Measurements from ENCODE around the gene LEKR1.
"Not testable (repeated sequence)": the region's sequence is repeated elsewhere in the genome, so short reads cannot be mapped to it uniquely, and the experiment has no call there.

The LEKR1 gene

DNA sequence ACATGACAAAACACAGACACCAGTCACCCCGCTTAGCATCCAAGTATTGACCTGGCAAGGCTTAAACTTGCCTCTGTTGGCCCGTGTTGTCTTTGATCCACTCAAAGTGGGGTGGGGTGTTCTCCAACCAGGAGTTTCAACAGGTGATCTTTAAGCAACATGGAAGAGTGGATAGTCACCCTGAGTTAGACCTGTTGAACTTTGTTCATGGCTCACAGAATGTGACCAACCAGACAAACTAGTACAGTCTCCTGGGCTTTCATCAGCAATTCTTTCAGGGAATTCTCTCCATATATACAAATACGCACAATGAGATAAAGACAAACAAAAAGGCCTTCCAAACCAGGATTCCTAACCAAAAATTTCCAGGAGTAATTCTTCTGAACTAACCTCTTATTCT is 11.9 kb downstream of the LEKR1 start:
- no peak for DNase-seq

DNA sequence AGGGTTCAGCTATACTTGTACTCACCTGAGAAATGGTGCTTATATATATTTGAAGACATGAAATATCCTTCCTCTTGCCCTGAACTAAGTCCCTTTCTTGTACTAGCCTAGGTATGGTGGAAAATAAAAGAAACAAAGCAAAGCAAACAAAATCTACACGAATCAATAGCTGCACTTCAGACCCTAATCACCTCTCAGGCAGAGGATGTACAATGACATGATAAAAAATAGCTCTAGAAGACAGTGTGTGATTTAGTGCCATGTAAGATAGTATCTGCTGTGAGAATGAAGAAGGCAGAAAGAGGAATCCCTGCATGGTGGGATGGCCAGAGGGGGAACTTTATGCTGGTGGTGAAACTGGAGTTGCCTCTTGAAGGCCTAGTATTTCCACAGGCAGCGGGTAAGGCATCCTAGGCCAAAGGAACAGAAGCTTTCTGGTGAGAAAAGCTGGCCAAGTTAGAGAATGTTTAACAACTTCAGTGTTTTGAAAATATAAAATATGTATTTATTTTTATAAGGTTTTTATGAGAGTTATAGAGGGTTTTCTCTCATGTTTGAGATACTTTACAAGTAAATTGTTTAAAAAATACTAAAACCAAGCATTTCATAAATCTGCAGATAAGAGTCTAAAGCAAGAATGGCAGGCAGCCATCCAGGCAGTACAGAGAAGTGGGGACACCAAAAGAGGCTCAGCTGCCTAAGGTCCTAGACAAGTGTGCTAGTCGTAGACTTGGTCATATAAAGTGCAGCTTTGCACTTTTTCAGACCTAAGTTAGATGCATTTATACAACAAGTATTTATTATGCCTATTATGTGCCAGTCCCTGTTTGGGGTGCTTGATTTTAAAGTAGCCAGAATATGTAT is 14.9 kb downstream of the LEKR1 start:
- peak; percentile 18 for DNase-seq

DNA sequence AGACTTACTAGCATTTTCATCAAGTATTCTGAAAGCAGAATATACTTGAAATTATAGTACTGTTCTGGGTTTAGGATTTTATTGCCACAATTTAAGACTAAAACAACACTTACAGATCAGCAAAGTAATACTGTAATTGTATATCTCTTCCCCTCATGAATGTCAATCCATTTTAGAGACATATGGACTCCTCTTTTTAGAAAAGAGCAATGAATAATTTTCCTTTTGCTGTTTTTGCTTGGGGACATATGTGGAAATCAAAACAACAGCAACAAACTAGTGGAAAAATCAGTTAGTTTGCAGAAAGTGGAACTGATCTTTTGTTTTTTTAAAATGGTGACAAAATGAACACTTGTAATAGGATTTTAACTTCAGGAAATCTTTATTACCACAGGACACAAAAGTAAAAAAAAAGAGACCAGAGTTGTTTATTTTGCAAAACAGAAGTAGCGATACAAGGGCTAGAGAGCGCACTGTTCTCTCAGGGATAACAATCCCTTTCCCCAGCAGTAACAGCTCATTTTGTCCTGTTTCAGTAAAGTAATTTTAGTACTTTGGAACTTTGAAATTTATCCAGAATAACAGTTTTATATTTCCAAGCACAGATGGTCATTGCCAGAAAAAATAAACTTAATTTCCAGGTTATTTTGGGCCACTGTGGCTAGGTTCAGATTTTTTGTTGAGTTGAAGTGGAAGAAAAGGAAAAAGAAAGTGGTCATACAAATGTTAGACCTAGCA is 17.1 kb downstream of the LEKR1 start:
- no peak for DNase-seq

DNA sequence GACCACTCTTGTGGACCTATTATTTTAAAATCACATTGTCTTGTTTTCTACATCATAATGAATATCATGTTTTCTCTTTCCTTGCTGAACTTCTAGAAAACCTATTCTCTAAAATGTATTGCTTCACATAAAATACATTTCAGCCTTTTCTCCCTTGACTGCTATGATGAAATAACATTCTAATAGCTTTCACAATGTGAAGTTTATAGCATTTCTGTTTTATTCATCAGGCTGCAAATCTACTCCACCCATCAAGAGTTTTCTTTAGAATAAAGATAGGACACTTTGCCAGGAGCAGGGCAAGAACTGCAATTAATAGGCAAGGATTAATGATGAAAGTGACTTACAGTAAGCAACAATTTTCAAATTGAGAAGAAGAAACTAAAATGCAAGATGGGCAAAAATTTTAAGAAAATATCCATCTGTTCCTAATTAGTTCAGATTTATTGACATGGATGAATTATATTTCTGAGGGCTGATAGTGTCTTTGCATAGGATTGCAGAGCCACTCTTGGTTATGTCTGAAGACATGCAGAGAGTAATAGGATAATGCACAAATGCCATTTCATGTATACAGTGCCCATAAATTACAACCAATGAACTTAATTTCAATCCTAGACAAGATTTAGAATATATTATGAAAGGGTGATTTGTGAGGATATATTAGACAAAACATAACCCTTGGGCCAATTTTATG is 21.7 kb downstream of the LEKR1 start:
- DNase-seq, result no peak

DNA sequence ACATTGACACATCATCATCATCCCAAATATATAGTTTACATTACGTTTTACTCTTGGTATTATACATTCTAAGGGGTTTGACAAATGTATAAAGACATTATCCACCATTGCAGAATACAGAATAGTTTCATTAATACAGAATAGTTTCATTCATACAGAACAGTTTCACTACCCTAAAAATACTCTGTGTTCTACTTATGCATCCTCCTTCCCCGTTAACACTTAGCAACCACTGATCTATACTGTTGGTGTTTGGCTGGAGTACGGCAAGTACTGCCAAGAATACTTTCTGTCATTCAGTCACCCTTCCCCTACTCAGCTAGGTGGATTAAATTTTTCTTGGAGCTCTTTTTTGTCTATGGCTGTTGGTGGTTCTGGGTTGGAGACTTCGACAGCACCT is 33.4 kb downstream of the LEKR1 start:
- no peak for DNase-seq

DNA sequence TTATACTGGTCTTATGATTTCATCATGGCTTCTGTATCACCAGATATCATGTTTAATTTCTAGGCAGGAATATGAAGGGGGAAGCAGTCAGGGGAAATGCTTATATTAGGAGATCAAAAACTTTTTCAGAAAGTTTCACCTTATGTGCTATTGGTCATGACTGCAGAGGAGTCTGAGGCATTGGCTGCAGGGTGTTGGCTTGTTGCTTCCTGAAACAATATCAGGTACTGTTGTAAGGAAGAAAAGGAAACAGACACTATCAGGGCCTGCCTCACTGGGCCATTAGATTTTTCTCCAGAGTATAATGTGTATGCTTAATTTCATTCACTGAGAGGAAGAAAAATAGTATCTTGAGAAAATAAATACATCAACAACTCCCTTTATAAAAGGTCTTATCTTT is 34.7 kb downstream of the LEKR1 start:
- no peak for DNase-seq

DNA sequence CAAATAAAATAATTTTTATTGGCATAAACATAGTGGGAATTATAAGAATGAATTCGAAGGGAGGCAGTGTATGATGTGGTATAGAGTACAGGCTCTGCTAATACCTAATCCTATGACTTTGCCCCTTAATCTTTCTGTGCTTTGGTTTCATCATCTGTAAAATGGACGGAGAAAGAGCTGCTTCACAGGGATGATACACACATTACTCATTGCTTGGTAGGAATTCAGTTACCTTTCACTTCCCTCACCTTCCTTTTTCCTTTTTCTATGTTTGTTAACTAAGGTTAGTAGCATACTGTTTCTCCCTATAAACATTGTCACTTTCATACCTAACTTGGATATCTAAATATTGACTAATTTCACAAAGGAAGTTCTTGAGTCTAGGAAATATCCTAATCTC is 36.2 kb downstream of the LEKR1 start:
- DNase-seq, result no peak

DNA sequence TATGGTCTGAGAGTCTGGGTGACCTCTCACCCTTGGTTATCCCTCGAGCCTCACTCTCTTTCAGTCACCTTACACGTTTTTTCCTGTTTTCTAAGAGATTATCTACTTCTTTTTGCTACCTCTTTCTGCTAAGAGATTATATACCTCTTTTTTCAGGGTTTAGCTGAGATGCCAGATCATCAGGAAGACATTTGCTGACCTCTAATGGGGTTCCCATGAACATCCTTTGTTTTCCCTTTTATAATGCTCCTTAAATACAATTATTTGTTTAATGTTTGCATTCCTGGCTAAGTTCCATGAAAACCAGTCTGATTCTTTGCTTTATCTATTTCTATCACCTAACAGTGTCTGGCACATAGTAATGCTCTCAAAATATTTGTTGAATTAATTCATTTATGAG is 39.6 kb downstream of the LEKR1 start:
- no peak for DNase-seq

DNA sequence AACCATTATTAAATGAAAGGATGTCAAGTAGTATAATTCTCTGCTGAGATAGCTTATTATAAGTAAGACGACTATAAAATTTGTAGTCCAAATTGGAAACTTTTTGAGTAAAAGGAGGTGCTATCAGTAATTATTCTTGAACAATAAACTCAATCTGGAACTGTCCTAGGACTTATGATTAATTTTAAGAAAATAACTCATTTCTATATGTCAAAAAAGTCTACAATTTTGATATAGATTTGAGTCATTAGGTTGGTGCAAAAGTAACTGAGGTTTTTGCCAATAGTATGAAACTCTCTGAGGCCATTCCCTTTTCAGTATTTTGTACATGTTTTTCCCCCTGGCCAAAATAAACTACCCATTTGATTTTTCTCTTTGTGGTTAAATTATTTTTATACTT is 41.0 kb downstream of the LEKR1 start:
- no peak for DNase-seq

DNA sequence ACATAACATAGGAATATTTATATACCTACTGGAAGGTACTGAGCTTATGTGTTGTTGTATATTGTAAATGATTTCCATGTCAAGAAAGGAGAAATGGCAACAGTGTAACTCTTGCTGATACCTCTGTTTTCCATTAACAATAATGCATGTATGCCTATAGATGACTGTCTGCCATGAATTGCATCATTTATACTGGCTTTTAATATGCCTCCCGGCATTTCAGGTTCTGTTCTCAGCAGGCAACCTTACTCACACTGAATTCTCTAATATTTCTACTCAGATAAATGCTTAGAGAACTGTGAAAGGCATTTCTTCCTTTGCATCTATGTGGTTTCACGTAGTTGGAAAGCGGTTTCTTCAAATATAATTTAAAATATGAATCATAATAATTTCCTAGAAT is 41.8 kb downstream of the LEKR1 start:
- DNase-seq, result no peak

DNA sequence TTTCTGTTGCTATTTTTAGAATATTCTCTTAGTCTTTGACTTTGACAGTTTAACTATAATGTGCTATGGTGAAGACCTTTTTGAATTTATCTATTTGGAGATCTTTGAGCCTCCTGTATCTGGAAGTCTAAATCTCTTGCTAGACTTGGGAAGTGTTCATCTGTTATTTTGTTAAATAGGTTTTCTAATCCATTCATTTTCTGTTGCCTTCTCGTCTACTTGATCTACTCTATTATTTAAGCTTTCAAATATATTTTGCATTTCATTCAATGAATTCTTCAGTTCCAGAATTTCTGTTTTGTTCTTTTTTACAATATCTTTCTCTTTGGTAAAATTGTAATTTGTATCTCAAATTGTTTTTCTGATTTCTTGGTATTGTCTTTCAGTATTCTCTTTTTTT is 47.8 kb downstream of the LEKR1 start:
- no peak for DNase-seq

DNA sequence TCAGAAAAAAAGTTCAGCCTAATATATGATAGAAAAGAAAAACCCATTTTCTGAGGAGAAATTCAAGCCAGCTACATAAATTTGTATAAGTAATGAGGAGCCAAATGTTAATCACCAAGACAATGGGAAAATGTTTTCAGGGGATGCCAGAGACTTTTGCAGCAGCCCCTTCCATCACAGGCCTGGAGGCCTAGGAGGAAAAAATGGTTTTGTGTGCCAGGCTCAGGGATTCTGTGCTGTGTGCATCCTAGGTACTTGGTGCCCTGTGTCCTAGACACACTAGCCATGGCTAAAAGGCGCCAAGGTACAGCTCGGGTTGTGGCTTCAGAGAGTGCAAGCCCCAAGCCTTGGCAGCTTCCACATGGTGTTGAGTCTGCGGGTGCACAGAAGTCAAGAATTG is 53.3 kb downstream of the LEKR1 start:
- not testable (repeated sequence) for DNase-seq

DNA sequence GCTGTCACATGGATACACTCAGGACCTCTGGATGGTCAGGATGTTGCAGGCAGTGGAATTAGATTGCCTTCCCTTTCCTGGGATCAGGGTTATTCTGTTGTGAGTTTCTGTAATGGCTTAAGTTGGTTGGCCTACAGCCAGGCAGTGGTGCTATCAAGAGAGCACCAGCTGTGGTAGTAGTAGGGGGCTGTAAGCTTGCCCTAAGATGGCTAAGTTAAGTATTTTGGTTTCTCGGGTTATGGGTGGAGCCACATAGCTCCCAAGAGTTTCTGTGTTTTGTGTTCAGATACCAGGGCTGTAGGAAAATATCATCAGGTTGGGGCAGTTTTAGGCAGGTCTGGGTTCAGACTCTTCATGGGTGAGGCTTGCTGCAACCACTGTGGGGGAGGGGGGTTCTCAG is 59.6 kb downstream of the LEKR1 start:
- no peak for DNase-seq

DNA sequence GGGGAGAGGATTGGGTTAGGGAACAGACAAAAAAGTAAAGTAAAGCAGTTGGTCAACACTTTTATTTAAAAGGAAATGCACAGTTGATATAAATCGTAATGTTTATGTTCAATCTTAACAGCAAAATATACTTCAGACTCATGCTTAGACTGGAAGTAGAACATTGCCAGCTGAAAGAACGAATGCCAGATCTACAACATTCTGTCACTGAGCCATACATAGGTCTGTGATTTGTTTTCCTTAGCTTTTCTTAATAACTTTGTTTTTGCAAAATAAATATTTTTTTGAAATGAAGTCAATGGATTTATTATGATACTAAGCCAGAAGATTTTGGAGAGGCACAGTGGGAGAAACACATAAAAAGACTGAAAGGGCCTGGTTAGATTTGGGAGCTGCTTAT is 62.0 kb downstream of the LEKR1 start:
- no peak for DNase-seq

DNA sequence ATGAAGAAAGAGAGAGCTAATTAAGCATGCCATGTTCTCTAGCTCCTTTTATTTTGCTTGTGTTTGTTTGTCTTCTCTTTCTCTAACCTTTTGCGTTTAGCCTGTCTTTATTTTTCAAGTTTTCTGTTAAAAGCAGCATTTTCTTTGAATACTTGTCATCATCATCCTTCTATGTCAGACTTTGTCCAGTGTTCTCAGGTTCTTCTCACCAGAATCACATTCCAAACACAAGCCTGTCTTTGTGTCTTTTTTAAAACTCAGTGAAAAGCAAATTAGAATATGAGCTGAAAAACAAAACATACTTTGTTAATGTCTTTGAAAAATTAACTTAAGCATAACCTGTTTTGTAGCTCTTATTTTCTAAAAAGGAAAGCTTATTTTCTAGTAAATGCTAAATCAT is 62.4 kb downstream of the LEKR1 start:
- no peak for DNase-seq

DNA sequence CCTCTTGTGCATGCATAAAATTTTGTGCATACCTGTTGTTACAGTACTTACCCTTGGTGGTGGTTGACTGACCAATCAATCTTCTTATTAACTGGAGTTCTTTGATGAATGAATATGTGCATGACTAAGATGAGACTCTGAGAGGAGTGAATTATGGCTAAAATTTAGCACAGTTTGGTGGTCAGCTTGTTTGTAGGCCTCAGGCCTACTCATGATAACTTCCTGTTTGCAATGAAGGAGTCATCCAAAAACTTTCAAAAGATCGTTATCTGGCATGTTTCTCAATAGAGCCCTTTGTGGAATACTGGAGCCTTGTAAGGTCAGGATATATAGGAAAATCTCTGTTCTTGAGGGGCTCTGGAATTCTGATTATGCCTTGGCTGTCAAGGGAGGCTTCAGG is 66.5 kb downstream of the LEKR1 start:
- no peak for DNase-seq

DNA sequence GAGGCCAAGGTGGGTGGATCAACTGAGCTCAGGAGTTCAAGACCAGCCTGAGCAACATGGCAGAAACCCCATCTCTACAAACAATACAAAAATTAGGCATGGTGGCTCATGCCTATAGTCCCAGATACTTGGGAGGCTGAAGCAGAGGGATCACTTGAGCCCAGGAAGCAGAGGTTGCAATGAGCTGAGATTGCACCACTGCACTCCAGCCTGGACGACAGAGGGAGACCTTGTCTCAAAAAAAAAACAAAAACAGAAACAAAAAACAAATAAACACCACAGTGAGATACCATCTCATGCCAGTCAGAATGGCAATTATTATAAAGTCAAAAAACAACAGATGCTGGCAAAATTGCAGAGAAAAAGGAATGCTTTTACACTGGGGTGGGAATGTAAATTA is 69.2 kb downstream of the LEKR1 start:
- DNase-seq, result not testable (repeated sequence)

DNA sequence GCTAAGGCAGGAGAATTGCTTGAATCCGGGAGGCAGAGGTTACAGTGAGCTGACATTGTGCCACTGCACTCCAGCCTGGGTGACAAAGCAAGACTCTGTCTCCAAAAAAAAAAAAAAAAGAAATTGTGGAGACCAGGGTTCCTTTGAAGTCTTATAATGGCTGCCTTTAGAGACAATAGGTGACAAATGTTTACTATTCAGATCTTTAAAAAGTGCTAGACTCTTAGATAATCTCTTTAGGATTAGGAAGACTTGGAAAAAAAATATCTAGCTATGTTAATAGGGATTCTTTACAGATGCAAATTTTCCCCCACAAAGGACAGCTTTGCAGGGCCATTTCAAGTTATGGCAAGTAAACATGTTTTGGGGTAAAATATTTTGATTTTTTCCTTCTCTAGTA is 71.7 kb downstream of the LEKR1 start:
- not testable (repeated sequence) for DNase-seq

DNA sequence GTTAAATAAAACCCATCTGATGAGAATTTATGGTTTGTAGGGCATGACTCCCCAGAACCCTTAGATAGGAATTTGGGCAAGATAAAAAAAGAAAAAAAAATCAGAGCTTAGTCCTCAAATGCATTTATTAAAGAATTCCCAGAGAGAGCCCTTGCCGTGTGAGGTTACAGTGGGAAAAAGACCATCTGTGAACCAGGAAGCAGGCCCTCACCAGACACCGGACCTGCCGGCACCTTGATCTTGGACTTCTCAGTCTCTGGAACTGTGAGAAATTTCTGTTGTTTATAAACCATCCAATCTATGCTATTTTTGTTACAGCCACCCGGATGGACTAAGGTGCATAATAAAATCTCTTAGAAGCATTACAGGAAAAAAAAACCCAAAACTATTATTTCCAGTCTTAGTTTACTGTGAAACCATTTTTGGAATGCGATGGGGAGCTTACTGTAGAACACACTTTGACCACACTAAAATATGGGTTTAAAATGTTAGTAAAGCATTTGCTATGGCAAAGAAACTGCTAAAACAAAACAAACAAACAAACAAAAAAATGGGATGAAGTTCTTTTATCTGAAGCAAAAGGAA is 72.2 kb downstream of the LEKR1 start:
- DNase-seq, result no peak

DNA sequence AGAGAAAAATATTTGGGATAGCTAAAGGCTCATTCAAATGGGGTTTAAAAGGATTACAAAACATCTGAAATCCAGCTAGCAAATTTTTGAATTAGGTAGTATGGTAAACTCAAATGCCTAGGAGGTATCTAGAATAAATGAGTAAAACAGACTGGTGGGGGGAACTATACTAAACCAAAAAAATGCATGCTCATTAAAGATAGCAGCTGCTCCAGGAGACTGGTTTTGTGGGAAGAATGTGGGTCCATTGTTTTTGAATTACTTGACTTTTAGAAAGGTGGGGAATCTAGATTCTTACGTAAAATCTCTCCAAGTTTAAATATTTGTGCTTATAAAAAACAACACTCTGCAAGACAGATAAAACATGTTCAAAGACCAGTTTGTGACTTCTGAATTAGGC is 73.8 kb downstream of the LEKR1 start:
- DNase-seq, result no peak

DNA sequence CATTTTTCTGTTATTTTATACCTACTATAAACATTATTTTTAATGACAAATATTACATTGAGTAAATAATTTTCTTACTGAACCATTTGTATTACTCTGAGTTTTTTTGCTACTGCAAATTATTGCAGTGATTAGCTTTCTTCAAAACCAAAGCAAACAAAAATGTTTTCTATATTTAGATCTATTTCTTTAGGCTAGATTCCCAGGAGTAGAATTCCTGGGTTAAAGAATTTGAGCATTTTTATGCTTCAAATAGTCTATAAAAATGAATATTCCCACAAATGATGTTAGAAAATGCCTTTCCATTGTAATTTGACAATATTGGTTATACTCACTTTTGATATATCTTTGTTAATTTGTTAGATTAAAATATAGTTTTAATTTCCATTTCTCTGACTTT is 76.8 kb downstream of the LEKR1 start:
- no peak for DNase-seq

DNA sequence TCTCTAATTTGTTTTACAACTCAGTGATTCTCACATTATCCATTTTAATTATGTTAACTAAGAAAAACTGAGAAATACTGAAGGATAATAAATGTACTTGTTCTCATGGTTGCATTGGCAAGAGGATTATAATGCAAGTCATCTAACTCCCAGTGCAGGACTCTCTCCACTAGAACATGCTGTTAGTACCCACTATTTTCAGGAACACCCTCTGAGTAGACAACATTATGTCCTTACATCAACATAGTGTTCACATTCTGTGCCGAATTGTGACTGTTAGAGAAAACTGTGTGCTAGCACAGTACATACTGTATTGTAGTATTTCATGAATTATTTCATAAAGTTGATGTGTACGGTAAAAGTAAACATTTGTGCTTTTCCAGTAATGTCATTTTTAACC is 80.1 kb downstream of the LEKR1 start:
- no peak for DNase-seq

DNA sequence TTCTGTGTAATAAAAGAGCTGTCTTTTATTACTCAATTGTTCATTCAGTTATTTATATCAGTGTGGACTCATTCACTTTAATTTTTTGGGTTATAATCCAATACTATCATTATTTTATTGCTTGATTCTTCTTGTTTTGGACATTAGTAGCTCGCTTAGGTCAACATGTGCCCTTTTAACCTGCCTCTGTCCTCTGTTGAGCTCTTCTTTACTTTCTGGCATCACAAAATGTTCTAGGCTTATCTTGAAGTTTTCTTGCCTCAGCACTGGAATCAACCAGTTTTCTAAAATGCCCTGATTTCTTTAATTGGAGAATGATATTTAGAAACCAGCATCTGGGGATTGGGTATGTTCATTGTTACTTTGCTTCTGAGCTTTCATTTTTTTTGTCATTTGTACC is 82.2 kb downstream of the LEKR1 start:
- DNase-seq, result no peak

DNA sequence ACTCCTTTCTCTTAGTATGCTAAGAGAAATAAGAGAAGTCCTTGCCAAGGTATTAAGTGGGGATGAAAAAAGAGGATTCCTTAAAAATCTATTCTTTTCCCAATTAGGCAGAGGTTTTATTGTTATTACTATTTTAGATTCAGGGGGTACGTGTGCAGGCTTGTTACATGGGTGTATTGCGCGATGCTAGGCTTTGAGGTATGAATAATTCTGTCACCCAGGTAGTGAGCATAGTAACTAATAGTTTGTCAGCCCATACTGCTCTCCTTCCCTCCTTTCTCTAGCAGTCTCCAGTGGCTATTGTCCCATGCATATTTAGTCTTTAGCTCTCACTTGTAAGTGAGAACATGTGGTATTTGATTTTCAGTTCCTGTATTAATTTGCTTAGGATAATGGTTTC is 83.9 kb downstream of the LEKR1 start:
- no peak for DNase-seq
